NCI-H1048 (cell line): ENCODE measurements around the gene C5AR2.
"Not testable (repeated sequence)": the region's sequence is repeated elsewhere in the genome, so short reads cannot be mapped to it uniquely, and the experiment has no call there.

ENCODE experiments used
- DNase-seq: peaks from one replicate; lab custom pipeline; 2025; lab: John Stamatoyannopoulos, UW

Gene C5AR2

GRCh38 chr19:47363758-47364531 lies 32.0 kb downstream of the C5AR2 start:
- DNase-seq, result no peak

- DNase-seq, result not testable (repeated sequence)
Observed at GRCh38 chr19:47365455-47365854, 33.5 kb downstream of the C5AR2 start.

- no peak for DNase-seq
Observed at GRCh38 chr19:47370045-47370611, 38.2 kb downstream of the C5AR2 start.

- no peak for DNase-seq
Observed at GRCh38 chr19:47371261-47371660, 39.3 kb downstream of the C5AR2 start.

- DNase-seq, result no peak
Observed at GRCh38 chr19:47372603-47373002, 40.6 kb downstream of the C5AR2 start.

GRCh38 chr19:47373246-47374240 lies 41.6 kb downstream of the C5AR2 start:
- DNase-seq, result no peak

GRCh38 chr19:47374876-47375693 lies 43.1 kb downstream of the C5AR2 start:
- DNase-seq, result no peak

- no peak for DNase-seq
Observed at GRCh38 chr19:47375694-47376588, 44.0 kb downstream of the C5AR2 start.

- DNase-seq, result no peak
Observed at GRCh38 chr19:47376589-47377144, 44.7 kb downstream of the C5AR2 start.

- DNase-seq, result no peak
Observed at GRCh38 chr19:47377208-47377701, 45.3 kb downstream of the C5AR2 start.

- no peak for DNase-seq
Observed at GRCh38 chr19:47377801-47378200, 45.8 kb downstream of the C5AR2 start.

GRCh38 chr19:47378246-47378645 lies 46.3 kb downstream of the C5AR2 start:
- DNase-seq, result no peak

GRCh38 chr19:47379381-47379938 lies 47.5 kb downstream of the C5AR2 start:
- no peak for DNase-seq

GRCh38 chr19:47380559-47380958 lies 48.6 kb downstream of the C5AR2 start:
- DNase-seq, result no peak

- no peak for DNase-seq
Observed at GRCh38 chr19:47381121-47381520, 49.1 kb downstream of the C5AR2 start.

GRCh38 chr19:47381653-47382279 lies 49.8 kb downstream of the C5AR2 start:
- no peak for DNase-seq

GRCh38 chr19:47383890-47384289 lies 51.9 kb downstream of the C5AR2 start:
- not testable (repeated sequence) for DNase-seq

GRCh38 chr19:47384533-47384932 lies 52.6 kb downstream of the C5AR2 start:
- not testable (repeated sequence) for DNase-seq

- not testable (repeated sequence) for DNase-seq
Observed at GRCh38 chr19:47386582-47386981, 54.6 kb downstream of the C5AR2 start.
